Tibial nerve (tissue), 3 donors: ENCODE results near the gene HTT.

Experiments
- POLR2A ChIP-seq, 2 donors: fragments of 450-650 bp; IDR thresholded peaks; one replicate each; pipeline ENCODE4 v1.6.1; 2017; ENCODE audit warnings: antibody characterized with exemption in 2 of 2, mild to moderate bottlenecking in 2 of 2, moderate library complexity in 2 of 2
- TF ChIP-seq, protein P1 (sequence below), 5 experiments: fragments of 200-600 bp in 3 of 5; fragments of 450-650 bp in 2 of 5; sonication (generic) in 3 of 5; IDR thresholded peaks; one replicate each; pipeline ENCODE4 v1.5.1; 2016 to 2019; ENCODE audit warnings: antibody characterized with exemption in 5 of 5, mild to moderate bottlenecking in 3 of 5, moderate library complexity in 2 of 5

DNA sequence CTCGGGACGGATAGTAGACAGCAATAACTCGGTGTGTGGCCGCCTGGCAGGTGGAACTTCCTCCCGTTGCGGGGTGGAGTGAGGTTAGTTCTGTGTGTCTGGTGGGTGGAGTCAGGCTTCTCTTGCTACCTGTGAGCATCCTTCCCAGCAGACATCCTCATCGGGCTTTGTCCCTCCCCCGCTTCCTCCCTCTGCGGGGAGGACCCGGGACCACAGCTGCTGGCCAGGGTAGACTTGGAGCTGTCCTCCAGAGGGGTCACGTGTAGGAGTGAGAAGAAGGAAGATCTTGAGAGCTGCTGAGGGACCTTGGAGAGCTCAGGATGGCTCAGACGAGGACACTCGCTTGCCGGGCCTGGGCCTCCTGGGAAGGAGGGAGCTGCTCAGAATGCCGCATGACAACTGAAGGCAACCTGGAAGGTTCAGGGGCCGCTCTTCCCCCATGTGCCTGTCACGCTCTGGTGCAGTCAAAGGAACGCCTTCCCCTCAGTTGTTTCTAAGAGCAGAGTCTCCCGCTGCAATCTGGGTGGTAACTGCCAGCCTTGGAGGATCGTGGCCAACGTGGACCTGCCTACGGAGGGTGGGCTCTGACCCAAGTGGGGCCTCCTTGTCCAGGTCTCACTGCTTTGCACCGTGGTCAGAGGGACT is 168.8 kb downstream of the HTT start:
- no peak for TF ChIP-seq POLR2A (IDR thresholded peaks at IDR 0.05)
- TF ChIP-seq, protein P1, sequence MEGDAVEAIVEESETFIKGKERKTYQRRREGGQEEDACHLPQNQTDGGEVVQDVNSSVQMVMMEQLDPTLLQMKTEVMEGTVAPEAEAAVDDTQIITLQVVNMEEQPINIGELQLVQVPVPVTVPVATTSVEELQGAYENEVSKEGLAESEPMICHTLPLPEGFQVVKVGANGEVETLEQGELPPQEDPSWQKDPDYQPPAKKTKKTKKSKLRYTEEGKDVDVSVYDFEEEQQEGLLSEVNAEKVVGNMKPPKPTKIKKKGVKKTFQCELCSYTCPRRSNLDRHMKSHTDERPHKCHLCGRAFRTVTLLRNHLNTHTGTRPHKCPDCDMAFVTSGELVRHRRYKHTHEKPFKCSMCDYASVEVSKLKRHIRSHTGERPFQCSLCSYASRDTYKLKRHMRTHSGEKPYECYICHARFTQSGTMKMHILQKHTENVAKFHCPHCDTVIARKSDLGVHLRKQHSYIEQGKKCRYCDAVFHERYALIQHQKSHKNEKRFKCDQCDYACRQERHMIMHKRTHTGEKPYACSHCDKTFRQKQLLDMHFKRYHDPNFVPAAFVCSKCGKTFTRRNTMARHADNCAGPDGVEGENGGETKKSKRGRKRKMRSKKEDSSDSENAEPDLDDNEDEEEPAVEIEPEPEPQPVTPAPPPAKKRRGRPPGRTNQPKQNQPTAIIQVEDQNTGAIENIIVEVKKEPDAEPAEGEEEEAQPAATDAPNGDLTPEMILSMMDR (IDR thresholded peaks at IDR 0.05) = no peak
